HG02870 (cell line): Measurements from ENCODE around the gene TNFRSF21.
A peak's percentile ranks its signal among the peaks of the same experiment; 100 is the strongest.
"Not testable (repeated sequence)": the region's sequence is repeated elsewhere in the genome, so short reads cannot be mapped to it uniquely, and the experiment has no call there.

Experiments used
- ATAC-seq: cut with Tn5 transposase; IDR thresholded peaks from one replicate; pipeline ENCODE4 v1.9.1; 2021; ENCODE audit warnings: mild to moderate bottlenecking, moderate library complexity; ENCODE audit not compliant: unreplicated experiment

The TNFRSF21 gene, protein sequence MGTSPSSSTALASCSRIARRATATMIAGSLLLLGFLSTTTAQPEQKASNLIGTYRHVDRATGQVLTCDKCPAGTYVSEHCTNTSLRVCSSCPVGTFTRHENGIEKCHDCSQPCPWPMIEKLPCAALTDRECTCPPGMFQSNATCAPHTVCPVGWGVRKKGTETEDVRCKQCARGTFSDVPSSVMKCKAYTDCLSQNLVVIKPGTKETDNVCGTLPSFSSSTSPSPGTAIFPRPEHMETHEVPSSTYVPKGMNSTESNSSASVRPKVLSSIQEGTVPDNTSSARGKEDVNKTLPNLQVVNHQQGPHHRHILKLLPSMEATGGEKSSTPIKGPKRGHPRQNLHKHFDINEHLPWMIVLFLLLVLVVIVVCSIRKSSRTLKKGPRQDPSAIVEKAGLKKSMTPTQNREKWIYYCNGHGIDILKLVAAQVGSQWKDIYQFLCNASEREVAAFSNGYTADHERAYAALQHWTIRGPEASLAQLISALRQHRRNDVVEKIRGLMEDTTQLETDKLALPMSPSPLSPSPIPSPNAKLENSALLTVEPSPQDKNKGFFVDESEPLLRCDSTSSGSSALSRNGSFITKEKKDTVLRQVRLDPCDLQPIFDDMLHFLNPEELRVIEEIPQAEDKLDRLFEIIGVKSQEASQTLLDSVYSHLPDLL

DNA sequence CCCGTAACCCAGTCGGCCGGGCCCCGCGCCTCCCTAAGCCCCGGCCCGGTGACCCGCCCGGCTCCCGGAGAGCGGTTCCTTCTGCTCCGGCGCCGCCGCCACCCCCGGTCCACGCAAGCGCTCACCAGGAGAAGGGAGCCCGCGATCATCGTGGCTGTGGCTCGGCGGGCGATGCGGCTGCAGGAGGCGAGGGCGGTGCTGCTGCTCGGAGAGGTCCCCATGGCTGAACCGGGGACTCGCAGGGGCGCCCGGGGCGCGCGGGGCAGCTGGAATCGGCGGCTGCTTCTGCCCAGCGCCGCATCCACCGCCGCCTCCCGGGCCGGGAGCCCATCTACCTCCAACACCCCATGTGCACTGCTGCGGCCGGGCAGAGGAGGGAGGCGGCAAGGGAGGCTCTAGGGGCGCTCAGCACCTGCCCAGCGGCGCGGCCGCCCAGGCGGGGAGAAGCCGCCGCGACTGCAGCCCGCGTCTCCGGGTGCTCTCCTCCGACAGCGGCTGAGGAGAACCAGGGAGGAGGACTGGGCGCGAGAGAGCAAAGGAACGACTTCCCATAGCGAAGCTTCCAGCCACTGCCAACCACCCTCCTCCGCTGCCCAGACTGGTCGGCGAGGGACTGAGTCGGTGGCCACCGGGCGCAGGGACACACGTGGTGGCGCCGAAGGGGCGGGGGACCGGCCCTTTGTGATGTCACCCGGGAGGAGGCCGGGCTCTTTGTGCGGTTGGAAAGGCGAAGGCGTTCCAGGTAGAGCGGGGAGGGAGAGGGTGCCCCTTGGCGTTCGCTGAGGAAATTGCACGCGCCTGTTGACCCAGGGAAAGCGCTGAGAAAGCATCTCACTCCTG is at the start of gene TNFRSF21:
Gene TNFRSF21 (minus strand): TSS at position 615 of the 840 bp plus-strand sequence. CDS start 394 bp downstream, at position 221.
- peak; percentile 100 for ATAC-seq

DNA sequence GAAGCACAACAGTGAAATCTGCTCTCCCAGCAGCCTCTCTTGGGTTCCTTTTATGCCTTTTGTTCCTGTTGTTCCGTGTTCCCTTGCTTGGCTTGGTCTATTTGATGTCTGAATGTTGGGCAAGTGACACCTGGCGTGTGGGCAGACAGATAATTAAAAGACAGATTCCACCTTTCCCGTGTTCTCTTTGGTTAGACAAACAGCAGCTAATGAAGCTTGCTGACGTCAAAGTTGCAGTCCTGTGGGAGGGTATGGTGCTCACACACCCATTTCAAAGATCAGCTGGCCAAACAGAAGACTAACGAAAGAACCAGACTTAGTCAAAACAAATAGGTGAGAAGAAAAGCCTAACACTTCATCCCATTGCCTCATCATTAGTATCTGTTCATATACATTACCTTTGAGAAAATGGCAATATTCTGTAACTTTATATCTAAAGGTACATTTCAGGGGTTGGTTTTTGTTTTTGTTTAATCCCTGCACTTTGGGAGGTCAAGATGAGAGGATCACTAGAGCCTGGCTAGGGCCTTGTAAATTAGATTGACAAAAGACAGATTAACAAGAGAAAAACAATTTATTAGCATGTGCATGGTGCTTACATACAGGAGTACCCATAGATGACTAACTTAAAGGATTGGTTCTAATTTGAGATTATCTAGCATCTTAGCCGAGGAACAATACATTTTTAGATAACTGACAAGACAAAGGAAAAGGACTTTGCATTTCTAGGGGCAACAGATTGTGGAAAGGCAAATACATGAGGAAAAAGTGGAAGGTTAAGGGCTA is 48.9 kb upstream of the TNFRSF21 start:
- ATAC-seq = no peak

DNA sequence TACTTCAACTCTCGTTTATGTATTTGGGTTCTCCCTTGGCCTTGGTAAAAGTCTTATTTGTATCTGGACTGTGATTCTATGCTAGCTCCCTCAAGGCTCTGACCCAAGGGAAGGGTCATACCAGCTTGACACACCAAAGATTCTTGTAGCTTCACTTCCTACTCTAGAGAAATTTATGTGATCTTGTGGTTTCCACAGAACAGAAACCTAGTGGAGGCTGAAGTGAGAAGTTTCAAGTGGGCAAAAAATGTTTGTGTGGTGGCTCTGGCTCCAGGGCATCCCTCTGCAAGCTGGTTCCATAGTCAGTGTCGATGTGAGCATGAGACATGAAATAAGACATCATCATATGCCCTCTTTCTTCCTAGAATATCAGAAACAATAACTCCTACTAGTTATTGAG is 48.1 kb upstream of the TNFRSF21 start:
- peak; percentile 53 for ATAC-seq

DNA sequence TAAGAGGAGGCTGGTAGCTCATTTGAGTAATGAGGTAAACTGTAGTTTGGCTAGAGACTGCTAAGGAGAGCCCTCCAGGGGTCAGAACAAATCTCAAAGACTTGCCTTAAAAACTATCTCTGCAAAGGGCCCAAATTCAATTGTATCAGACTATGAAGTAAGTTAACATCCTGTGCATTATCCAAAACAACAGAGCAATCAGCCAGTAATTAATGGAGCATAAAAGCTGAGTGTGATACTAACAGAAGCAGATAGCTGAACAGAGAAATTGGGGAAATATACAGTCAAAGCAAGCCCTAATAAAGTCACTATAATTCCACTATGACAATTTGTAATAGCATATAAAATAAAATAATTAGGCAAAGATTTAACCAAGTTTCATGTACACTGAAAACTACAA is 45.8 kb upstream of the TNFRSF21 start:
- ATAC-seq = no peak

DNA sequence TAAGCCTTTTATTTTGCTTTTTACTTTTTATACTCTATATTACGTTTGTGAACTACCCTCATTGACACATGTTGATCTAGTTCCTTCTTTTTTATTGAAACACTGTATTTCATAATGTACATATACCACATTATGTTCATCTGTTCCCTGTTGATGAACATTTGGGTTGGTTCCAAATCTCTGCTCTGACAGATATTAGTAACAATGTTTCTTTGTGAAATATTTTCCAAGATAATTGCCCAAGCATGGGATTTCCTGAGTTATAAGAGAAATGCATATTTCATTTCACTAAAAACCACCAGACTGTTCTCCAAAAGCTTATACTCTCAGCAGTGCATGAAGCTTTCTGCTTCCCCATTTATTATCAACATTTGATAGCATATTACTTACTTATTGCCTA is 44.2 kb upstream of the TNFRSF21 start:
- ATAC-seq = no peak

DNA sequence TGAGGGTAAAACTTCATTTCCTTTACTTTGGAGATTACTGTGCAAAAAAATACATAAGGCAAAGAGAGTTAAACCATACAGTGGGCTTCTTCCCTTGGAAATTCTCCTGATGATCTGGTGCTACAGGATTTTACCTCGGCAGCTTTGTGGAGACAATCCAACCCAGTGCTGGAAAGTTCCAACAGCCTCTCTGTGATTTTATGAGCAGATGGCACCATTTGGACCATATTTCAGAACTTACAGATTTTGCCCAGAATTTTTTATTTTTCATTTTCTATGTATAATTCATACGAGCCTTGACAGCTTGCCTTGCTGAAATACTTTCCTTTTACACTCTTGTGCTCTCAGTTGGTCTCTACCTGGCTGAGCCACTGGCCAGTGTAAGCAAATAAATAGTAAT is 43.3 kb upstream of the TNFRSF21 start:
- no peak for ATAC-seq

DNA sequence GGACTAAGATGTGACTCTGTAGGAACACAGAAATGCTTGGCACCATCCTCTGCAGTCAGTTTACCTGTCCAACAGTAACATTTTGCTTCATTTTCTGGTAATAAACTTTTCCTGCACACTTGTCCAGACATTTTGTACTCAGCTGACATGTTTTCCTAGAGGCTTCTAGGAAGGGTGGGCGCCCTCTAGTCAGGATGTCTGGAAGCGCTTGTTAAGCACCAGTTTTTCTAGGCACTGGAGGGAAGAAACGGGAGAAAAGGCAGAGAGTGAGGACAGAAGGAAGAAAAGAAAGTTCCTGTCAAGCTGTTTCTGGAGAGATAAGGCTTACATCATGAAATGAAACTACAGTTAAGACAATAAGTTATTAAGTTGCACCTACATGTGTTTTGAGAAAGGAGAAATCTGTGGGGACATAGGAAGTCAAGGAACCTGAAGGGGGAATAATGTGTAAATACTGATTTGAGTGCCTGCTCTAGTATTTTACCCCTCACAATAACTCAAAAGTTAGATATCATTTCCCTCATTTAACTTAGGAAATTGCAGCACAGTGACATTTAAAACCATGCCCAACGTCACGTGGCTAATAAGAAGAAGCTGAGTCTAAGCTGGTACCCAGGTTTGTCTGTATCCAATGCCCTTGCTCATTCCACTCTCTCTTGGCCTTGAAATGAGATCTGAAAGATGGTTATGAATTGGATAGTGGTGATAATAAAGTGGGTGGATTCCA is 42.7 kb upstream of the TNFRSF21 start:
- ATAC-seq = no peak

DNA sequence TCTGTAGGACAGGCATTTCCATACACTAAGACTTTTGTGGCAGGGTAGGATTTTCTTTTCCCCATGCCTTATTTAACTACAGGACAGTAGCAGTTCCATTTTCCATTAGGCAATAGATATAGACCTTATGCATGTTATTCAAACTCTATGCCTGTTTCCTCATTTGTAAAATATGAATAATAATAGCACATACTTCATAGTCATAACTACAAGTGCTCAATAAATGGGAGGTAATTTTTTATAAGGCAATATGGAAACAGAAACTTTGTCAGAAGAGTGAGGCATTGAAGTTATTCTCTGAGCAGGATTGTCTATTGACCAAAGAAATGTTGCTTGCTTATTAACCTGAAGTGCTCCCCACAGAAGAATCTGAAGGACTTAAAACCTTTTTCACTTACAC is 41.9 kb upstream of the TNFRSF21 start:
- ATAC-seq = no peak

DNA sequence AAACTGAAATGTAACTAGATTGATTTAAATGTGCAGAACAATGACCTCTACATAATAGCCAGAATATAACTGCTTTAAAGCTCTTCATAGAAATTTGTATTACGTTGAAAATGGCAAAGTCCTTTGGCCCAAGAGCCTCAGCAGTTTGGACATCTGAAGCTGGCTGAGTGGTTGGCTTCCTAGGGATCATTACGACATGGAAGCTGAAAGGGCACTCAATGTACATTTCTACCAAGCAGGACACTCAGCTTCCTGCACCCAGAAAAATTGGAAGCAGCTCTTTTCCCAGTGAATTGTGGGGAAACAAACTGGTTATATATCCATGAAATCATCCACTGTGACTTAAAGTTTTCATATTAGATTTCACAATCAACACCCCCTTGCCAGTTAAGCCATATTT is 40.2 kb upstream of the TNFRSF21 start:
- no peak for ATAC-seq

DNA sequence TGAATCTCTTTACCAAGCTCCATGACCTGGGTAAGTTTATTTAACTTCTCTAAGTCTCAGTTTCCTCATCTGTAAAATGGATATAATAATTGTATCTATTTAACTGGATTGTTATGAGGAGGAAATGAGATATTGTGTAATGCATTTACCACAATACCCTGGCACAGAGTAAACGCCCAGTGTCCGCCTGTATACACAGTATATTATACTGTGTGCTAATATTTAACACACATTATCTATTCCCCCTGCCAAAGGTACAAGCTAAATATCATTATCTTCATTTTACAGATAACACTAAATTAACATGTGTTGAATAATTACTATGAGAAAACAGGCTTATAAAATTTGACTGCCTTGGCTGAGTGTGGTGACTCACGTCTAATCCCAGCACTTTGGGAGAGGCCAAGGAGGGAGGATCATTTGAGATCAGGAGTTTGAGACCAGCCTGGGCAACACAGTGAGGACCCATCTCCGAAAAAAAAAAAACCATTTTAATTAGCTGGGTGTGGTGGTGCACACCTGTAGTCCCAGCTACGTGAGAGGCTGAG is 38.7 kb upstream of the TNFRSF21 start:
- ATAC-seq = no peak

DNA sequence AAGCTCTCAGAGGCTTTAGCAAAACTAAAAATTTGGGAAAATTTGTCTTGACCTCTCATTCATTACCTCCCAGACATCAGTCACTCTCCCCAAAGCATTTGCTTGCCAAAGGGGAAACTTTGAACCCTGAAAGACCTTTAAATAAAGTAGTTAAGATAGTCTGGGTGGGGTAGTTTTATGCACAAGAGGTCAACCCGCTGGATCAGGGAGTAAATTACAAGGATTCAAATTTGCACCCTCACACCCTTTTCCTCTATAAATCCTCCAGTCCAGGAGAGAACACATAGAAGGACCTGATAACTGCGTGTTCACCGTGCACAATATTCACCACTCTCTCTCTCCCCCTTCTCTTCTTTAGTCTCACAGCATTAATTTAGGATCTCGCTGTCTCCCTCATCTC is 36.1 kb upstream of the TNFRSF21 start:
- ATAC-seq = no peak

DNA sequence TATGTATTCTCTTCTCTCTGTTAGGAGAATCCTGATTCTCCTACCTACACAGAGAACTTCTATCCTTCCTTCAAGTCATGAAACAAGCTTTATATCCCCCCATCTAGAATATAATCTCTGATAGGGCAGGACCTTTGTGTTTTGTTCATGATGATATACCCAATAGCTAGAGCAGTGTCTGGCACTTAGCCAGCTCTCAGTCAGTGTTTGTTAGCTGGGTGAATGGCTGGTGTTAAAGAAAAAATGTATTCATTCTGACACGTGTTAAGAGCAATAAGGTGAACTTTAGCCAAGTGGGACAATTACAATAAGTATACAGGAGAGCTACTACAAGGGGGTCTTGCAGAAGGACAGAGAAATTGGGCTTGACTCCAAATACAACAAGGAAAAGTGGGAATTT is 34.3 kb upstream of the TNFRSF21 start:
- no peak for ATAC-seq

DNA sequence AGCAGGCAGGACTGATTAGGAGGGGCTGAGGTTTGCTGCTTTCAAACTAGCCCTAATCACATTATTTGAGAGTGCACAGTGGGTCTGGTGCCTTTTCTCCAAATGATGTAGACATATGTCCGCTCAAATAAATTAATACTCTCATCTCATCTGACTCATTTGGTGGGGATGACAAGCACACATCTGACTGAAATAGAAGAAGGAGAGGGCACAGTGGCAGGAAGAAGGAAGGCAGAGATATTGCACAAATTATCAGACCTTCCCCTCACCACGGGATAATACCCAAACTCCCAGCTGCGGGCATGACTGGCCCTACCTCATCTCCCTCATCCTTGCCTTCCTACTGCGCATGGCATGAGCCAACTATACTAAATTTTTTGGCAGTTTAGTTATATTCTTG is 33.9 kb upstream of the TNFRSF21 start:
- no peak for ATAC-seq

DNA sequence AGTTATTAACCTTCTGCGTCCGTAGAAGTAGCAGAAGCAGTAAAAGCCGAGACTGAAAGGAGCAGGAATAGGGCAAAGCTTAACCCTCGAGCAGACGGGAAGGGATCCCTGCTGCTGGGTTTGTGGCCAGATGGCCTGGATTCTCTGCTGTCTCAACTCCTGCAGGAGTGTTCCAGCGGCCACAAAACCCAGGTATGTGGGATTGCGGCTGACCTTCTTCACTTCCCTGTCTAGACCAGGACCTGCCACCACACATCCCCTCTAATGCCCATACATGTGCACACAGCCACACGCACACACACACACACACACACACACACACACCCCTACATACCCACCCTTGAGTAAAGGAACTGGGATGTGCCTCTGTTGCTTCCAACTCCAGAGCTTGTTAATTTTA is 33.1 kb upstream of the TNFRSF21 start:
- ATAC-seq = no peak

DNA sequence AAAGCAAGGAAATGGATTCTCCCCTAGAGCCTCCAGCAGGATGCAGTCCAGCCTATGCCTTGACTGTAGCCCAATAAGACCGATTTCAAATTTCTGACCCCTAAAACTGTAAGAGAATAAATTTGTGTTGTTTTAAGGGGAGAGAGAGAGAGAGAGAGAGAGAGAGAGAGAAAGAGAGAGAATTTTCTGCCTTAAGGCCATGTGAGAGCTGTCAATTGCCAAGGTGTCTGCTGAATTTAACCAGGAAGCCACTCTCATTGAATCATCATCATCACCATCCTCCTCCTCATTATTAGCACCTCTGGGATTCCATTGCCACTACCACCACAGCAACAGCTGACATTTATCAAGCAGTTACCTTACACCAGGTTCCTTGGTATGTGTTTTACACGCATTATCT is 27.8 kb upstream of the TNFRSF21 start:
- no peak for ATAC-seq

DNA sequence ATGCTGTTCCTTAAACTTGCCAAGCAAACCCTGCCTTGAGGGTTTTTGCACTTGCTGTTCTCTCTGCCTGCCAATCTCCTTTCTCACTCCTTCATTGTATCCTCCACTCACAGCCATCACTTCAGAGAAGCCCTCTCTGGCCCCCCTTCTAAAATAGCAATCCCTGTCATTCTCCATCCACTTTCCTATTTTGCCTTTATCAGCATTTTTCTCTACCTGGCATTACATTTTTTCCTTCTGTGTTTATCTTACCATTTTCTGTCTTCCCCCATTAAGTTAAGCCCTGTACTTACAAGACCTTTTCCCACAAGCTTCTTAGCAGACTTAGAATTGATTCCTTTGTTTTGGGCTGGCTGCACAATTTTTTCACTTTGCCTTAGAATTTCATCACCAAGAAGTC is 26.6 kb upstream of the TNFRSF21 start:
- ATAC-seq = no peak

DNA sequence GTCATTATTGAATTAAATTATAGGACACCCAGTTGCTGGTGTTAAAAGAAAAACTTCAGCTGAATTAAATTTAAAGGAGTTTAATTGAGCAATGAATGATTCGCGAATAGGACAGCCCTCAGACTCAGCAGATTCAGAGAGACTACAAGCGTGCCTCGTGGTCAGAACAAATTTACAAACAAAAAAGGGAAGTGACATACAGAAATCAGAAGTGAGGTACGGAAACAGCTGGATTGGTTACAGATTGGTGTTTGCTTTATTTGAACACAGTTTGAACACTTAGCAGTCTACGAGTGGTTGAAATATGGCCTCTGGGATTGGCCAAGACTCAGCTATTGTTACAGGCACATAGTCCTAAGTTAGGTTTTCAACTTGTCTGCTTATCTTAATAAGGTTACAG is 25.8 kb upstream of the TNFRSF21 start:
- peak; percentile 98 for ATAC-seq

DNA sequence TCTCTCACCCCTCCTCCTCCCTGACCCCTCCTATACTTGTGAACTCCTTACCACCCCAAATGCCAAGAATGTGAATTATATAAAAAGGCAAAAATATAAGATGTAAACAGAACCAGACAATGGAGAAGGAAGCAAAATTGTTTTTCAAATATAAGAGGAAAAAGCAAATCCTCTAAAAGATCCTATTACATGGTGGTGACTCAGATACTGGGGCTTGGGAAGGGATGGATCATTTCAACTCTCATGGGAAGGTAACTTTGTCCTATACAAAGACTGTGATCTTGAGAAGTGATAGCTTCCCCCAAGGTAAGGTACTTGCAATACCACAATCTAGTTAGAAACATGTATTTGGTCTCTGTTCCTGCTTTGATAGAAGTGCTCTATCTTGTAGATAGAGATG is 24.6 kb upstream of the TNFRSF21 start:
- no peak for ATAC-seq

DNA sequence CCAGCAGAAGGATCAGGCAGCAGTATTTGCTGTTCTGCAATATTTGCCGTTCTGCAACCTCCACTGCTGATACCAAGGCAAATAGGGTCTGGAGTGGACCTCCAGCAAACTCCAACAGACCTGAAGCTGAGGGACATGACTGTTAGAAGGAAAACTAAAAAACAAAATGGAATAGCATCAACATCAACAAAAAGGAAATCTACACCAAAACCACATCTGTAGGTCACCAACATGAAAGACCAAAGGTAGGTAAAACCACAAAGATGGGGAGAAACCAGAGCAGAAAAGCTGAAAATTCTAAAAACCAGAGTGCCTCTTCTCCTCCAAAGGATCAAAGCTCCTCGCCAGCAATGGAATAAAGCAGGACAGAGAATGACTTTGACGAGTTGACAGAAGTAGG is 18.9 kb upstream of the TNFRSF21 start:
- not testable (repeated sequence) for ATAC-seq

DNA sequence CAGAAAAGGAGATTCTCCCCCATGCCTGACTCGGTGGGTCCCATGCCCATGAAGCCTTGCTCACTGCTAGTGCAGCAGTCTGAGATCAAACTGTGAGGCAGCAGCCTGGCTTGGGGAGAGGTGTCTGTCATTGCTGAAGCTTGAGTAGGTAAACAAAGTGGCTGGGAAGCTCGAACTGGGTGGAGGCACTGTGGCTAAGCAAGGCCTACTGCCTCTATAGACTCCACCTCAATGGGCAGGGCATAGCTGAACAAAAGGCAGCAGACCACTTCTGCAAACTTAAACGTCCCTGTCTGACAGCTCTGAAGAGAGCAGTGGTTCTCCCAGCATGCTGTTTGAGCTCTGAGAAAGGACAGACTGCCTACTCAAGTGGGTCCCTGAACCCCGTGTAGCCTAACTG is 18.4 kb upstream of the TNFRSF21 start:
- not testable (repeated sequence) for ATAC-seq
